Liver (tissue), 3 donors: Measurements from ENCODE around the gene ZBTB18.

Source experiments
- ATF3 ChIP-seq: IDR thresholded peaks from 2 replicates; pipeline ENCODE4 v1.6.1; 2016; ENCODE audit warnings: antibody characterized with exemption
- CTCF ChIP-seq: fragments of 150-350 bp; IDR thresholded peaks from 2 replicates; pipeline ENCODE4 v1.5.1; 2017; ENCODE audit warnings: improper control_type of control experiment, low read depth, low read length; ENCODE audit not compliant: missing input control
- FOXA1 ChIP-seq: IDR thresholded peaks from 2 replicates; pipeline ENCODE4 v1.6.1; 2016; ENCODE audit warnings: antibody characterized with exemption
- HNF4A ChIP-seq, 2 donors: conservative IDR thresholded peaks; 2 replicates each; pipeline ENCODE4 v1.6.1; 2016; ENCODE audit warnings: antibody characterized with exemption in 2 of 2, mild to moderate bottlenecking in 2 of 2
- HNF4G ChIP-seq: IDR thresholded peaks from 2 replicates; pipeline ENCODE4 v1.6.1; 2016; ENCODE audit warnings: antibody characterized with exemption
- JUND ChIP-seq, 2 donors: IDR thresholded peaks; 2 replicates each; pipeline ENCODE4 v1.6.1; 2016; ENCODE audit warnings: antibody characterized with exemption in 2 of 2
- MAX ChIP-seq: IDR thresholded peaks from 2 replicates; pipeline ENCODE4 v1.6.1; 2016; ENCODE audit warnings: antibody characterized with exemption
- RAD21 ChIP-seq, 2 donors: IDR thresholded peaks; 2 replicates each; pipeline ENCODE4 v1.6.1; 2016; ENCODE audit warnings: antibody characterized with exemption in 2 of 2, mild to moderate bottlenecking in 2 of 2
- REST ChIP-seq: IDR thresholded peaks from 2 replicates; pipeline ENCODE4 v1.6.1; 2016; ENCODE audit warnings: antibody characterized with exemption, mild to moderate bottlenecking
- RXRA ChIP-seq, 2 donors: IDR thresholded peaks; 2 replicates each; pipeline ENCODE4 v1.6.1; 2017 to 2018; ENCODE audit warnings: antibody characterized with exemption in 2 of 2, mild to moderate bottlenecking in 1 of 2
- ZBTB33 ChIP-seq: IDR thresholded peaks from 2 replicates; pipeline ENCODE4 v1.6.1; 2016; ENCODE audit warnings: antibody characterized with exemption
- donor health status: healthy.
- donor health status: healthy.

- TF ChIP-seq MAX, result peak; percentile 38
- no peak for TF ChIP-seq CTCF
- peak; percentile 70 to 80 for TF ChIP-seq JUND (IDR thresholded peaks at IDR 0.05)
- TF ChIP-seq FOXA1, result peak; percentile 24
- TF ChIP-seq RAD21 (IDR thresholded peaks at IDR 0.05), result peak in 1 of 2 donors; percentile 37
- peak; percentile 64 to 82 for TF ChIP-seq RXRA (IDR thresholded peaks at IDR 0.05)
- peak; percentile 33 for TF ChIP-seq REST
- peak; percentile 31 for TF ChIP-seq ATF3
- no peak for TF ChIP-seq HNF4G
- TF ChIP-seq ZBTB33, result peak; percentile 34
- TF ChIP-seq HNF4A (conservative IDR thresholded peaks at IDR 0.05), result peak; percentile 74 to 77
Measured at GRCh38 chr1:244092293-244092963, 41.3 kb downstream of the ZBTB18 start.
